HFFc6 (cell line): ENCODE data around the gene DNM2. TPM values are rescaled to one million over a fixed set of nuclear protein-coding genes. Genes with fewer than 3 reads are reported as not detected.

Experiments
- DNase-seq: peaks from one replicate; pipeline ENCODE4 v3.0.0-alpha.2; 2018
- H3K27ac Mint-ChIP-seq: 2 replicates; pipeline ENCODE4 v1.8.0; 2020; ENCODE audit warnings: mild to moderate bottlenecking, mixed read lengths
- H3K27me3 Mint-ChIP-seq: 2 replicates; pipeline ENCODE4 v1.8.0; 2021; ENCODE audit warnings: mild to moderate bottlenecking, moderate library complexity, mixed read lengths; ENCODE audit not compliant: insufficient read depth
- H3K36me3 Mint-ChIP-seq: 2 replicates; pipeline ENCODE4 v1.8.0; 2021; ENCODE audit warnings: low read depth, mixed read lengths
- H3K4me1 Mint-ChIP-seq: 2 replicates; pipeline ENCODE4 v1.8.0; 2020; ENCODE audit warnings: low read depth, mixed read lengths
- H3K4me3 Mint-ChIP-seq: 2 replicates; pipeline ENCODE4 v1.8.0; 2020; ENCODE audit warnings: mild to moderate bottlenecking, moderate library complexity, mixed read lengths
- H3K9me3 Mint-ChIP-seq: 2 replicates; pipeline ENCODE4 v1.8.0; 2020; ENCODE audit warnings: mild to moderate bottlenecking, mixed read lengths
- CTCF ChIP-seq: fragments of 200-600 bp; sonication (generic); IDR thresholded peaks from 2 replicates; pipeline ENCODE4 v1.5.0; 2021; ENCODE audit warnings: antibody characterized with exemption, mild to moderate bottlenecking
- total RNA-seq, 6 experiments: library from RNA; stranded (reverse); fragmentation: NEBNext Ultra II Directional; extraction: Animal tissue kit (Norgen Biotek cat#: 25700); gene quantifications; 2 replicates in 1 of 6; 3 replicates in 5 of 6; pipeline ENCODE4 v1.2.3, GENCODE V29; 2021

DNM2 gene
- total RNA-seq, 6 experiments from 2014 or later = 91.5 to 122 (median 99.5) TPM

GRCh38 chr19:10830931-10831779 is 113.3 kb downstream of the DNM2 start:
- Mint-ChIP-seq H3K9me3 (peaks cover 5% of the 10 kb centered on the region), H3K36me3 (peaks cover 11% of the 10 kb centered on the region), H3K4me1 (peaks cover 6% of the 10 kb centered on the region), H3K27ac (no peak overlapping the region), H3K27me3 (peaks cover 4% of the 10 kb centered on the region), H3K4me3 (no peak overlapping the region)
- no peak for TF ChIP-seq CTCF
- DNase-seq = no peak

GRCh38 chr19:10831987-10832938 is 114.4 kb downstream of the DNM2 start:
- Mint-ChIP-seq H3K9me3 (peaks cover 11% of the 10 kb centered on the region), H3K4me1 (peaks cover 16% of the 10 kb centered on the region), H3K36me3 (peaks cover 12% of the 10 kb centered on the region), H3K4me3 (no peak overlapping the region), H3K27ac (no peak overlapping the region), H3K27me3 (peaks cover 9% of the 10 kb centered on the region)
- no peak for DNase-seq
- TF ChIP-seq CTCF = no peak

GRCh38 chr19:10832939-10833296 is 115.0 kb downstream of the DNM2 start:
- H3K9me3 Mint-ChIP-seq = peaks cover 11% of the 10 kb centered on the region
- no peak overlapping the region; the same call in 1 of the 2 replicates for H3K27ac Mint-ChIP-seq
- peaks cover 9% of the 10 kb centered on the region for H3K27me3 Mint-ChIP-seq
- DNase-seq = no peak
- TF ChIP-seq CTCF = no peak
- no peak overlapping the region for H3K4me3 Mint-ChIP-seq
- H3K36me3 Mint-ChIP-seq = peaks cover 12% of the 10 kb centered on the region
- H3K4me1 Mint-ChIP-seq = peaks cover 16% of the 10 kb centered on the region

GRCh38 chr19:10835089-10835753 is 117.3 kb downstream of the DNM2 start:
- Mint-ChIP-seq H3K27me3 (peaks cover 9% of the 10 kb centered on the region), H3K27ac (peak overlapping the region; percentile 100), H3K36me3 (peaks cover 12% of the 10 kb centered on the region), H3K9me3 (peaks cover 11% of the 10 kb centered on the region), H3K4me1 (peaks cover 16% of the 10 kb centered on the region), H3K4me3 (peak overlapping the region; percentile 98)
- DNase-seq = no peak
- TF ChIP-seq CTCF = no peak

GRCh38 chr19:10835754-10836478 is 118.0 kb downstream of the DNM2 start, which contains the start of gene TMED1:
Gene TMED1 (minus strand): TSS chr19:10836212. CDS start chr19:10836191, 21 bp downstream.
- Mint-ChIP-seq H3K4me3 (peak within 1 kb of the TSS; percentile 98), H3K4me1 (peaks cover 16% of the 10 kb centered on the region), H3K36me3 (peaks cover 12% of the 10 kb centered on the region), H3K9me3 (peaks cover 11% of the 10 kb centered on the region), H3K27me3 (peaks cover 7% of the 10 kb centered on the region), H3K27ac (peak within 1 kb of the TSS; percentile 100)
- TF ChIP-seq CTCF = peak; percentile 80
- DNase-seq = peak; percentile 99
